Measurements from ENCODE around the gene RBMS3.

GRCh38 chr3:29567501-29567900 is 286.6 kb downstream of the RBMS3 start:
- TF ChIP-seq POLR2A (IDR thresholded peaks at IDR 0.05), result no peak
- TF ChIP-seq CTCF (IDR thresholded peaks at IDR 0.05), result no peak

Measured in thyroid gland (tissue), 4 donors.